SK-N-SH (cell line): ENCODE measurements around the gene GASK1B. TPM values are rescaled to one million over a fixed set of nuclear protein-coding genes. Genes with fewer than 3 reads are reported as not detected.

Experiments used
- CTCF ChIA-PET: fragments of 300-600, 350-600 bp; formaldehyde crosslinking; extraction: SDS; loops from one replicate; lab custom pipeline; 2021; lab: Yijun Ruan, JAX
- POLR2A ChIA-PET: fragments of 350-600 bp; sonication (Branson Sonifier 250); formaldehyde crosslinking; extraction: SDS; loops from one replicate; lab custom pipeline; 2020; ENCODE audit warnings: antibody characterized with exemption, inconsistent platforms; lab: Yijun Ruan, JAX
- DNase-seq: peaks from one replicate; pipeline ENCODE4 v3.0.0; 2012
- H2AFZ ChIP-seq: fragments of 200-600 bp; sonication (generic); 2 replicates; pipeline ENCODE4 v1.8.1; 2016; ENCODE audit warnings: antibody characterized with exemption, mild to moderate bottlenecking, low read depth
- H3F3A ChIP-seq: fragments of 200-600 bp; sonication (generic); replicated peaks from 2 replicates; pipeline ENCODE3; 2016; ENCODE audit warnings: antibody characterized with exemption, mild to moderate bottlenecking; ENCODE audit not compliant: insufficient read depth
- H3K27ac ChIP-seq, 2 experiments: fragments of 200-500 bp in 1 of 2; fragments of 200-600 bp in 1 of 2; sonication (Bioruptor generic) in 1 of 2; sonication (generic), shearing (Covaris generic) in 1 of 2; 2 replicates each; pipeline versions ENCODE4 v1.5.1 to v1.6.1; 2014 to 2016; ENCODE audit warnings: low read depth in 2 of 2, inconsistent platforms in 1 of 2, low read length in 1 of 2, mild to moderate bottlenecking in 1 of 2, mixed read lengths in 1 of 2
- H3K27me3 ChIP-seq: fragments of 200-600 bp; sonication (generic), shearing (Covaris generic); 2 replicates; pipeline ENCODE4 v1.6.1; 2016; ENCODE audit warnings: mixed run types; ENCODE audit not compliant: insufficient read depth
- H3K36me3 ChIP-seq, 2 experiments: fragments of 200-500 bp in 1 of 2; fragments of 200-600 bp in 1 of 2; sonication (Bioruptor generic) in 1 of 2; sonication (generic) in 1 of 2; replicated peaks in 1 of 2; 2 replicates each; pipeline versions ENCODE3 to v1.5.1; 2014 to 2016; ENCODE audit warnings: low read length in 1 of 2, mild to moderate bottlenecking in 1 of 2; ENCODE audit not compliant: insufficient read depth in 2 of 2, control insufficient read depth in 1 of 2
- H3K4me1 ChIP-seq, 2 experiments: fragments of 200-500 bp in 1 of 2; fragments of 200-600 bp in 1 of 2; sonication (Bioruptor generic) in 1 of 2; sonication (generic), shearing (Covaris generic) in 1 of 2; 2 replicates each; pipeline versions ENCODE4 v1.5.1 to v1.6.1; 2014 to 2016; ENCODE audit warnings: low read depth in 1 of 2, low read length in 1 of 2, mixed run types in 1 of 2; ENCODE audit not compliant: insufficient read depth in 2 of 2, control insufficient read depth in 1 of 2
- H3K4me2 ChIP-seq: fragments of 200-600 bp; sonication (generic), shearing (Covaris generic); 2 replicates; pipeline ENCODE4 v1.6.1; 2017; ENCODE audit warnings: mixed run types
- H3K4me3 ChIP-seq, 2 experiments: fragments of 200-500 bp in 1 of 2; fragments of 200-600 bp in 1 of 2; sonication (Bioruptor generic) in 1 of 2; sonication (generic), shearing (Covaris generic) in 1 of 2; 2 replicates each; pipeline versions ENCODE4 v1.5.1 to v1.8.1; 2014 to 2016; ENCODE audit warnings: low read depth in 2 of 2, inconsistent platforms in 1 of 2, low read length in 1 of 2, mild to moderate bottlenecking in 1 of 2, mixed read lengths in 1 of 2, moderate library complexity in 1 of 2
- H3K79me2 ChIP-seq: fragments of 200-600 bp; sonication (generic); 2 replicates; pipeline ENCODE4 v1.8.1; 2017; ENCODE audit warnings: mild to moderate bottlenecking; ENCODE audit not compliant: insufficient read depth
- H3K9ac ChIP-seq: fragments of 200-600 bp; sonication (generic); 2 replicates; pipeline ENCODE4 v1.6.1; 2017; ENCODE audit warnings: mixed run types
- H3K9me2 ChIP-seq: fragments of 200-600 bp; sonication (generic); 2 replicates; pipeline ENCODE4 v1.6.1; 2017; ENCODE audit warnings: mixed run types
- H3K9me3 ChIP-seq: fragments of 200-600 bp; sonication (generic); 2 replicates; pipeline ENCODE4 v1.6.1; 2017; ENCODE audit warnings: mixed run types, mild to moderate bottlenecking, moderate library complexity
- H4K20me1 ChIP-seq: fragments of 200-600 bp; sonication (generic); 2 replicates; pipeline ENCODE4 v1.6.1; 2017; ENCODE audit warnings: mild to moderate bottlenecking, mixed run types; ENCODE audit not compliant: insufficient read depth
- CTCF ChIP-seq: fragments of 200-600 bp; sonication (generic); IDR thresholded peaks from 2 replicates; pipeline ENCODE4 v1.6.1; 2017; ENCODE audit warnings: antibody characterized with exemption, mild to moderate bottlenecking, moderate library complexity
- ELF1 ChIP-seq: IDR thresholded peaks from 2 replicates; pipeline ENCODE4 v1.4.0; 2012
- EP300 ChIP-seq, 2 experiments: IDR thresholded peaks; 2 replicates each; pipeline versions ENCODE4 v1.4.0 to v1.6.1; 2012; ENCODE audit warnings: borderline replicate concordance in 1 of 2, low read depth in 1 of 2, low read length in 1 of 2
- FOSL2 ChIP-seq: IDR thresholded peaks from 2 replicates; pipeline ENCODE4 v1.4.0; 2012; ENCODE audit warnings: low read depth, mild to moderate bottlenecking, moderate library complexity, borderline replicate concordance
- GABPA ChIP-seq: IDR thresholded peaks from 2 replicates; pipeline ENCODE4 v1.4.0; 2012; ENCODE audit warnings: low read depth, mild to moderate bottlenecking
- GATA2 ChIP-seq: sonication (generic); formaldehyde crosslinking; IDR thresholded peaks from 2 replicates; pipeline ENCODE4 v1.5.0; 2020; ENCODE audit warnings: mild to moderate bottlenecking, missing genetic modification reagents
- IRF3 ChIP-seq: fragments of 150-350 bp; IDR thresholded peaks from 2 replicates; pipeline ENCODE4 v1.6.1; 2016; ENCODE audit warnings: mild to moderate bottlenecking, low read depth, low read length
- JUND ChIP-seq: IDR thresholded peaks from 2 replicates; pipeline ENCODE4 v1.4.0; 2012
- MXI1 ChIP-seq: IDR thresholded peaks from 2 replicates; pipeline ENCODE4 v1.6.1; 2012; ENCODE audit warnings: mild to moderate bottlenecking, low read depth, low read length, improper control_type of control experiment
- NFIC ChIP-seq: IDR thresholded peaks from 2 replicates; pipeline ENCODE4 v1.4.0; 2012; ENCODE audit warnings: borderline replicate concordance
- NRF1 ChIP-seq: IDR thresholded peaks from 2 replicates; pipeline ENCODE4 v1.6.1; 2012; ENCODE audit warnings: low read depth, mild to moderate bottlenecking, low read length
- POLR2AphosphoS5 ChIP-seq: IDR thresholded peaks from 2 replicates; pipeline ENCODE4 v1.6.1; 2012; ENCODE audit warnings: low read depth, low read length
- RAD21 ChIP-seq: IDR thresholded peaks from 2 replicates; pipeline ENCODE4 v1.6.1; 2012; ENCODE audit warnings: mild to moderate bottlenecking, low read length
- RCOR1 ChIP-seq: fragments of 150-350 bp; IDR thresholded peaks from 2 replicates; pipeline ENCODE4 v1.6.1; 2017; ENCODE audit warnings: antibody characterized with exemption, low read length
- RFX5 ChIP-seq: IDR thresholded peaks from 2 replicates; pipeline ENCODE4 v1.6.1; 2012; ENCODE audit warnings: mild to moderate bottlenecking, improper control_type of control experiment, low read length
- RXRA ChIP-seq: IDR thresholded peaks from 2 replicates; pipeline ENCODE4 v1.4.0; 2012; ENCODE audit warnings: low read depth, mild to moderate bottlenecking, borderline replicate concordance
- SIN3A ChIP-seq: IDR thresholded peaks from 2 replicates; pipeline ENCODE4 v1.6.1; 2012; ENCODE audit warnings: low read depth, mild to moderate bottlenecking, low read length, moderate library complexity, borderline replicate concordance
- SMC3 ChIP-seq: IDR thresholded peaks from 2 replicates; pipeline ENCODE4 v1.6.1; 2012; ENCODE audit warnings: low read depth, low read length, improper control_type of control experiment
- TCF12 ChIP-seq: IDR thresholded peaks from 2 replicates; pipeline ENCODE4 v1.4.0; 2012
- WGBS: methylation state at CpG from one replicate; pipeline ENCODE4 v1.1.6; 2017; ENCODE audit warnings: low lambda C conversion rate; 5-methylcytosine and 5-hydroxymethylcytosine counted together
- polyA plus RNA-seq, 3 experiments: library from polyadenylated mRNA; depleted of rRNA; stranded (reverse); fragments of >200 nt; gene quantifications; 2 replicates each; pipeline ENCODE4 v1.2.3, GENCODE V29; 2012
- TF ChIP-seq, protein P1 (sequence below): IDR thresholded peaks from 2 replicates; pipeline ENCODE4; 2012
- TF ChIP-seq, protein P2 (sequence below): IDR thresholded peaks from 2 replicates; pipeline ENCODE4 v1.4.0; 2012; ENCODE audit warnings: low read depth
- TF ChIP-seq, protein P3 (sequence below): IDR thresholded peaks from 2 replicates; pipeline ENCODE4 v1.4.0; 2012; ENCODE audit warnings: low read depth, borderline replicate concordance
- TF ChIP-seq, protein P4 (sequence below): fragments of 150-350 bp; IDR thresholded peaks from 2 replicates; pipeline ENCODE4 v1.6.1; 2017; ENCODE audit warnings: antibody characterized with exemption, low read length, low read depth, borderline replicate concordance

Gene GASK1B
- polyA plus RNA-seq, 1 of the 3 experiments (the other 2 are of a cell fraction) = 3.7 TPM

GRCh38 chr4:158166701-158167100, 6.1 kb downstream of the GASK1B start:
- Histone ChIP-seq H3K9me3 (no peaks in the 10 kb centered on the region), H2AFZ (no peak overlapping the region), H4K20me1 (no peaks in the 10 kb centered on the region), H3K36me3 (no peaks in the 10 kb centered on the region), H3K9me2 (no peaks in the 10 kb centered on the region), H3K27me3 (no peaks in the 10 kb centered on the region), H3K9ac (no peak overlapping the region), H3F3A (peaks cover 4% of the 10 kb centered on the region), H3K4me2 (no peak overlapping the region), H3K4me3 (no peak overlapping the region), H3K79me2 (no peaks in the 10 kb centered on the region), H3K4me1 (peaks cover 7 to 12% of the 10 kb centered on the region in 2 experiments; a peak in 3 of 4 replicates), H3K27ac (no peak overlapping the region)
- DNase-seq = no peak
- WGBS = 56% methylated on average over 2 of the region's 2 CpGs
- TF ChIP-seq ELF1 (no peak), GATA2 (no peak), RFX5 (no peak), GABPA (no peak), FOSL2 (no peak), JUND (no peak), MXI1 (no peak), POLR2AphosphoS5 (no peak), SIN3A (no peak), NRF1 (no peak)
- TF ChIP-seq, protein P1, sequence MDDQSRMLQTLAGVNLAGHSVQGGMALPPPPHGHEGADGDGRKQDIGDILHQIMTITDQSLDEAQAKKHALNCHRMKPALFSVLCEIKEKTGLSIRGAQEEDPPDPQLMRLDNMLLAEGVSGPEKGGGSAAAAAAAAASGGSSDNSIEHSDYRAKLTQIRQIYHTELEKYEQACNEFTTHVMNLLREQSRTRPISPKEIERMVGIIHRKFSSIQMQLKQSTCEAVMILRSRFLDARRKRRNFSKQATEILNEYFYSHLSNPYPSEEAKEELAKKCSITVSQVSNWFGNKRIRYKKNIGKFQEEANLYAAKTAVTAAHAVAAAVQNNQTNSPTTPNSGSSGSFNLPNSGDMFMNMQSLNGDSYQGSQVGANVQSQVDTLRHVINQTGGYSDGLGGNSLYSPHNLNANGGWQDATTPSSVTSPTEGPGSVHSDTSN = no peak
- ChIA-PET CTCF (interaction anchor here (1.2 kb wide), 1 partner anchor 9 kb away, joined by 4 read pairs; no protein-coding TSS in a partner anchor), POLR2A (no interaction called here)

DNA sequence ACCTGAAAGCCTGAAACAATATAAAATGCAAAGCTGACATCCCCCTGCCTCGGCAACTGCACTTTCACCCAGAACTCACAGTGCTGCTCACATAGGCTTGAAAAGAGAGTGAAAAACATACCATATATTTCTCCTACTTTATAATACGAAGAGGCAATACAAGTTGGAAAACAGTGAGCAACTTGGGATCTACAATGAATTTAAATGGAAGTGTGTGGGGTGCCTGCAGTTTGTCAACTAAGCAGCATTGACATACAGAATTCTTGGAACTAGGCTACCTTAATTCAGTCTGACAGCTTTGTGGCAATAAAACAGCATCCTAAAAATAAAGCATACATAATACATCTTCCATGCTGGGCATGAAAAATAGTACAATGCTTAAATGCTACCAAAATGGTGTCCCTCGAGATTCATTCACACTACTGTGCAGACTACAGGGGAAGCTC, 8.0 kb downstream of the GASK1B start:
- Histone ChIP-seq H3K4me3 (no peak overlapping the region), H3K9me3 (no peaks in the 10 kb centered on the region), H3K27ac (peak overlapping the region; percentile 6 to 77; a peak in 2 of 4 replicates), H3K27me3 (no peaks in the 10 kb centered on the region), H3K9me2 (no peaks in the 10 kb centered on the region), H3K79me2 (no peaks in the 10 kb centered on the region), H2AFZ (no peak overlapping the region), H3F3A (peaks cover 7% of the 10 kb centered on the region), H3K36me3 (no peaks in the 10 kb centered on the region), H3K9ac (no peak overlapping the region), H4K20me1 (no peaks in the 10 kb centered on the region), H3K4me1 (peaks cover 5 to 18% of the 10 kb centered on the region in 2 experiments; a peak in 3 of 4 replicates), H3K4me2 (0 out of 2 replicates have a peak overlapping the region, but pooled peaks have one; percentile 14)
- CTCF ChIA-PET = interaction anchor here (1.5 kb wide), 1 partner anchor 11 kb away, joined by 6 read pairs; no protein-coding TSS in a partner anchor
- no peak for DNase-seq
- POLR2A ChIA-PET = no interaction called here
- WGBS = 47% methylated on average over 3 of the region's 3 CpGs
- TF ChIP-seq JUND (peak; percentile 85), CTCF (no peak), FOSL2 (peak; percentile 41; the same call in 1 of the 2 replicates), EP300 (IDR thresholded peaks at IDR 0.05; ENCODE audit: borderline replicate concordance in 1 of 2, low read depth in 1 of 2, low read length in 1 of 2) (peak; percentile 88 to 93), IRF3 (no peak), SIN3A (peak; percentile 72; the same call in 1 of the 2 replicates), RAD21 (no peak), GATA2 (no peak), MXI1 (no peak), RCOR1 (no peak), RXRA (peak; percentile 11; the same call in 1 of the 2 replicates), POLR2AphosphoS5 (peak; percentile 84; the same call in 1 of the 2 replicates), TCF12 (peak; percentile 99), NFIC (peak; percentile 74), SMC3 (no peak)
- TF ChIP-seq, protein P2, sequence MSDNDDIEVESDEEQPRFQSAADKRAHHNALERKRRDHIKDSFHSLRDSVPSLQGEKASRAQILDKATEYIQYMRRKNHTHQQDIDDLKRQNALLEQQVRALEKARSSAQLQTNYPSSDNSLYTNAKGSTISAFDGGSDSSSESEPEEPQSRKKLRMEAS = no peak
- TF ChIP-seq, protein P3, sequence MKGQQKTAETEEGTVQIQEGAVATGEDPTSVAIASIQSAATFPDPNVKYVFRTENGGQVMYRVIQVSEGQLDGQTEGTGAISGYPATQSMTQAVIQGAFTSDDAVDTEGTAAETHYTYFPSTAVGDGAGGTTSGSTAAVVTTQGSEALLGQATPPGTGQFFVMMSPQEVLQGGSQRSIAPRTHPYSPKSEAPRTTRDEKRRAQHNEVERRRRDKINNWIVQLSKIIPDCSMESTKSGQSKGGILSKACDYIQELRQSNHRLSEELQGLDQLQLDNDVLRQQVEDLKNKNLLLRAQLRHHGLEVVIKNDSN = no peak
- TF ChIP-seq, protein P4, sequence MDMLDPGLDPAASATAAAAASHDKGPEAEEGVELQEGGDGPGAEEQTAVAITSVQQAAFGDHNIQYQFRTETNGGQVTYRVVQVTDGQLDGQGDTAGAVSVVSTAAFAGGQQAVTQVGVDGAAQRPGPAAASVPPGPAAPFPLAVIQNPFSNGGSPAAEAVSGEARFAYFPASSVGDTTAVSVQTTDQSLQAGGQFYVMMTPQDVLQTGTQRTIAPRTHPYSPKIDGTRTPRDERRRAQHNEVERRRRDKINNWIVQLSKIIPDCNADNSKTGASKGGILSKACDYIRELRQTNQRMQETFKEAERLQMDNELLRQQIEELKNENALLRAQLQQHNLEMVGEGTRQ = no peak
